Measurements from ENCODE around the gene LBHD1. TPM values are rescaled to one million over a fixed set of nuclear protein-coding genes. Genes with fewer than 3 reads are reported as not detected.
A peak's percentile ranks its signal among the peaks of the same experiment; 100 is the strongest.
"Not testable (repeated sequence)": the region's sequence is repeated elsewhere in the genome, so short reads cannot be mapped to it uniquely, and the experiment has no call there.

Gene LBHD1
- polyA plus RNA-seq, 1 donor, result 5.7 TPM

- Histone ChIP-seq H3K4me3 (ENCODE audit: low read length) (peak overlapping the region; percentile 93), H3K4me1 (ENCODE audit: control insufficient read depth, insufficient read depth, low read length) (peaks cover 10% of the 10 kb centered on the region), H3K36me3 (ENCODE audit: control insufficient read depth, insufficient read depth, low read length) (peaks cover 27% of the 10 kb centered on the region), H3K27ac (ENCODE audit: low read length) (peak overlapping the region; percentile 82), H3K9me3 (ENCODE audit: control insufficient read depth, low read depth, low read length) (no peaks in the 10 kb centered on the region), H3K27me3 (ENCODE audit: control insufficient read depth, insufficient read depth, low read length) (no peaks in the 10 kb centered on the region)
- WGBS (ENCODE audit: insufficient coverage, low lambda C conversion rate), result 0% methylated on average over 2 of the region's 8 CpGs
- no peak for DNase-seq
These were observed 51.0 kb downstream of the LBHD1 start for GRCh38 chr11:62621027-62621566.

- not testable (repeated sequence) for DNase-seq; H3K27me3 ChIP-seq (ENCODE audit: control insufficient read depth, insufficient read depth, low read length); H3K27ac ChIP-seq (ENCODE audit: low read length); H3K4me3 ChIP-seq (ENCODE audit: low read length); H3K9me3 ChIP-seq (ENCODE audit: control insufficient read depth, low read depth, low read length)
- H3K36me3 ChIP-seq (ENCODE audit: control insufficient read depth, insufficient read depth, low read length), result peaks cover 26% of the 10 kb centered on the region
- WGBS (ENCODE audit: insufficient coverage, low lambda C conversion rate), result no CpG with 5 or more reads among the region's 14 CpGs
- peaks cover 39% of the 10 kb centered on the region for H3K4me1 ChIP-seq (ENCODE audit: control insufficient read depth, insufficient read depth, low read length)
These were observed 55.1 kb downstream of the LBHD1 start for GRCh38 chr11:62616957-62617356.

- no peaks in the 10 kb centered on the region for H3K9me3 ChIP-seq (ENCODE audit: control insufficient read depth, low read depth, low read length)
- no CpG with 5 or more reads among the region's 7 CpGs for whole genome bisulfite sequencing (ENCODE audit: insufficient coverage, low lambda C conversion rate)
- peaks cover 45% of the 10 kb centered on the region for H3K4me1 ChIP-seq (ENCODE audit: control insufficient read depth, insufficient read depth, low read length)
- no peak for DNase-seq
- no peak overlapping the region for H3K27ac ChIP-seq (ENCODE audit: low read length)
- no peaks in the 10 kb centered on the region for H3K27me3 ChIP-seq (ENCODE audit: control insufficient read depth, insufficient read depth, low read length)
- H3K36me3 ChIP-seq (ENCODE audit: control insufficient read depth, insufficient read depth, low read length), result peaks cover 26% of the 10 kb centered on the region
- H3K4me3 ChIP-seq (ENCODE audit: low read length), result no peak overlapping the region
These were observed 56.5 kb downstream of the LBHD1 start for GRCh38 chr11:62615521-62615920.

DNA sequence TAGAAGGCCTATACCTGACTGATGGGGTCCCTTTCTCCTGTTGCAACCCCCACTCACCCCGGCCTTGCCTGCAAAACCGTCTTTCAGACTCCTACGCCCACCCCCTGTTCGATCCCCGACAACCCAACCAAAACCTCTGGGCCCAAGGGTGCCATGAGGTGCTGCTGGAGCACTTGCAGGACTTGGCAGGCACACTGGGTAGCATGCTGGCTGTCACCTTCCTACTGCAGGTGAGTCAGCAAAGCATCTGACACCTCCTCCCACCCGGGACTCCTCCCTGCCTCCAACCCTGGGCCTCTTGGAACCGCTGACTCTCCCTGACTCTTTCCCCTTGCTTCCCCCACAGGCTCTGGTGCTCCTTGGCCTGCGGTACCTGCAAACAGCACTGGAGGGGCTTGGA lies 57.8 kb downstream of the LBHD1 start:
- peak overlapping the region; percentile 78 for H3K27ac ChIP-seq (ENCODE audit: low read length)
- no CpG with 5 or more reads among the region's 8 CpGs for WGBS (ENCODE audit: insufficient coverage, low lambda C conversion rate)
- H3K27me3 ChIP-seq (ENCODE audit: control insufficient read depth, insufficient read depth, low read length), result no peaks in the 10 kb centered on the region
- peaks cover 32% of the 10 kb centered on the region for H3K36me3 ChIP-seq (ENCODE audit: control insufficient read depth, insufficient read depth, low read length)
- peak; percentile 69 to 78 for DNase-seq
- H3K4me3 ChIP-seq (ENCODE audit: low read length), result no peak overlapping the region
- peaks cover 40% of the 10 kb centered on the region for H3K4me1 ChIP-seq (ENCODE audit: control insufficient read depth, insufficient read depth, low read length)
- H3K9me3 ChIP-seq (ENCODE audit: control insufficient read depth, low read depth, low read length), result no peaks in the 10 kb centered on the region

- peak in 1 of 2 donors; percentile 27 for DNase-seq
- peaks cover 40% of the 10 kb centered on the region for H3K4me1 ChIP-seq (ENCODE audit: control insufficient read depth, insufficient read depth, low read length)
- no peaks in the 10 kb centered on the region for H3K27me3 ChIP-seq (ENCODE audit: control insufficient read depth, insufficient read depth, low read length)
- H3K27ac ChIP-seq (ENCODE audit: low read length), result peak overlapping the region; percentile 78
- H3K4me3 ChIP-seq (ENCODE audit: low read length), result no peak overlapping the region
- H3K36me3 ChIP-seq (ENCODE audit: control insufficient read depth, insufficient read depth, low read length), result peaks cover 37% of the 10 kb centered on the region
- WGBS (ENCODE audit: insufficient coverage, low lambda C conversion rate), result no CpG with 5 or more reads among the region's 15 CpGs
- H3K9me3 ChIP-seq (ENCODE audit: control insufficient read depth, low read depth, low read length), result no peaks in the 10 kb centered on the region
These were observed 58.7 kb downstream of the LBHD1 start for GRCh38 chr11:62613291-62613778.

Other genes starting within 250 kb of the LBHD1 start
- 134 TPM for gene AHNAK, start 125.5 kb downstream of the LBHD1 start, polyA plus RNA-seq
- gene EEF1G, start 98.4 kb downstream of the LBHD1 start, polyA plus RNA-seq, result 2,426 TPM
- gene TUT1, start 80.7 kb downstream of the LBHD1 start, polyA plus RNA-seq, result 18.7 TPM
- gene MTA2, start 70.4 kb downstream of the LBHD1 start, polyA plus RNA-seq, result 51.6 TPM
- gene EML3, start 59.5 kb downstream of the LBHD1 start, polyA plus RNA-seq, result 25.3 TPM
- 4.5 TPM for gene ROM1, start 59.0 kb downstream of the LBHD1 start, polyA plus RNA-seq
- 40.0 TPM for gene B3GAT3, start 50.3 kb downstream of the LBHD1 start, polyA plus RNA-seq
- 272 TPM for gene GANAB, start 25.7 kb downstream of the LBHD1 start, polyA plus RNA-seq
- 15.2 TPM for gene INTS5, start 19.0 kb downstream of the LBHD1 start, polyA plus RNA-seq
- 60.4 TPM for gene C11orf98, start 7.1 kb downstream of the LBHD1 start, polyA plus RNA-seq
- gene CSKMT, start 7.0 kb downstream of the LBHD1 start, polyA plus RNA-seq, result 8.7 TPM
- 10.4 TPM for gene UQCC3, start 594 bp downstream of the LBHD1 start, polyA plus RNA-seq
- 146 TPM for gene UBXN1, start 6.8 kb upstream of the LBHD1 start, polyA plus RNA-seq
- gene LRRN4CL, start 17.3 kb upstream of the LBHD1 start, polyA plus RNA-seq, result 2.9 TPM
- gene BSCL2, start 35.2 kb upstream of the LBHD1 start, polyA plus RNA-seq, result 38.6 TPM
- 10.9 TPM for gene GNG3, start 35.4 kb upstream of the LBHD1 start, polyA plus RNA-seq
- 65.1 TPM for gene HNRNPUL2, start 55.2 kb upstream of the LBHD1 start, polyA plus RNA-seq
- gene TTC9C, start 56.2 kb upstream of the LBHD1 start, polyA plus RNA-seq, result 37.9 TPM
- gene ZBTB3, start 81.9 kb upstream of the LBHD1 start, polyA plus RNA-seq, result 7.2 TPM
- gene POLR2G, start 89.3 kb upstream of the LBHD1 start, polyA plus RNA-seq, result 87.5 TPM
- gene TAF6L, start 99.1 kb upstream of the LBHD1 start, polyA plus RNA-seq, result 28.5 TPM
- gene TMEM179B, start 115.1 kb upstream of the LBHD1 start, polyA plus RNA-seq, result 69.5 TPM
- 18.4 TPM for gene TMEM223, start 119.7 kb upstream of the LBHD1 start, polyA plus RNA-seq
- 89.3 TPM for gene NXF1, start 133.2 kb upstream of the LBHD1 start, polyA plus RNA-seq
- gene STX5, start 159.8 kb upstream of the LBHD1 start, polyA plus RNA-seq, result 42.4 TPM
- 0.76 TPM for gene TEX54, start 160.6 kb upstream of the LBHD1 start, polyA plus RNA-seq
- 38.4 TPM for gene WDR74, start 167.3 kb upstream of the LBHD1 start, polyA plus RNA-seq
- gene SLC3A2, start 208.6 kb upstream of the LBHD1 start, polyA plus RNA-seq, result 182 TPM
- 1.3 TPM for gene CHRM1, start 249.1 kb upstream of the LBHD1 start, polyA plus RNA-seq

Measured in large intestine (tissue), 3 donors.